ENCODE data around the gene DNAJC9. TPM values are rescaled to one million over a fixed set of nuclear protein-coding genes. Genes with fewer than 3 reads are reported as not detected.
"Not testable (repeated sequence)": the region's sequence is repeated elsewhere in the genome, so short reads cannot be mapped to it uniquely, and the experiment has no call there.

DNAJC9 gene
- 29.6 TPM for total RNA-seq

GRCh38 chr10:73246646-73247508, at the start of gene DNAJC9:
DNAJC9 (minus strand) TSS chr10:73247255; CDS start chr10:73247189, 66 bp downstream.
- peak; percentile 91 to 96 (median 95) for DNase-seq (ENCODE audit: low read depth in 2 of 3, low spot score in 2 of 3)

- DNase-seq (ENCODE audit: low read depth in 2 of 3, low spot score in 2 of 3), result no peak
Measured at GRCh38 chr10:73293461-73293860, 46.4 kb upstream of the DNAJC9 start.

- no peak for DNase-seq (ENCODE audit: low read depth in 2 of 3, low spot score in 2 of 3)
Measured at GRCh38 chr10:73289958-73290357, 42.9 kb upstream of the DNAJC9 start.

GRCh38 chr10:73287441-73287840, 40.4 kb upstream of the DNAJC9 start:
- peak in 1 of 3 donors; percentile 3 for DNase-seq (ENCODE audit: low read depth in 2 of 3, low spot score in 2 of 3)

GRCh38 chr10:73281097-73281496, 34.0 kb upstream of the DNAJC9 start:
- DNase-seq (ENCODE audit: low read depth in 2 of 3, low spot score in 2 of 3), result no peak

DNA sequence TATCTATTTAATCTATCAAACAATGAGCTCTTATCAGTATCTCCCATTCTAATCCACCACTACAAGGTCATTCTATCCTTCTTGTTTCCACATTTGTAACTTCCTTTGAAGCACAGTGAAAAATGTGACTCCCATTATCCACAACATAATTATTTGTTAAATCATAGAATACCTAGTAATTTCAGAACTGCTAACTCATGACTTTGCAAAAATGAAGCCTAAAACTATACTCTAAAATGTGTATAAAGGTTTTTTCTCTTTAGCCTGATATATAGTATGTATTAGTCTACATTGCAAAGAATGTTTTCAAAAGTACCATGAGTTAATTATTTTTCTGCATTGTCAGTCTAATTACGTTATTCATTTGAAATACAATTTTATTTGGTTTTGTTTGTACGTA, 17.4 kb upstream of the DNAJC9 start:
- no peak for DNase-seq (ENCODE audit: low read depth in 2 of 3, low spot score in 2 of 3)

GRCh38 chr10:73263693-73264347, 16.8 kb upstream of the DNAJC9 start:
- DNase-seq (ENCODE audit: low read depth in 2 of 3, low spot score in 2 of 3), result peak in 1 of 3 donors; percentile 48

- no peak for DNase-seq (ENCODE audit: low read depth in 2 of 3, low spot score in 2 of 3)
Measured at GRCh38 chr10:73262880-73263555, 16.0 kb upstream of the DNAJC9 start.

DNA sequence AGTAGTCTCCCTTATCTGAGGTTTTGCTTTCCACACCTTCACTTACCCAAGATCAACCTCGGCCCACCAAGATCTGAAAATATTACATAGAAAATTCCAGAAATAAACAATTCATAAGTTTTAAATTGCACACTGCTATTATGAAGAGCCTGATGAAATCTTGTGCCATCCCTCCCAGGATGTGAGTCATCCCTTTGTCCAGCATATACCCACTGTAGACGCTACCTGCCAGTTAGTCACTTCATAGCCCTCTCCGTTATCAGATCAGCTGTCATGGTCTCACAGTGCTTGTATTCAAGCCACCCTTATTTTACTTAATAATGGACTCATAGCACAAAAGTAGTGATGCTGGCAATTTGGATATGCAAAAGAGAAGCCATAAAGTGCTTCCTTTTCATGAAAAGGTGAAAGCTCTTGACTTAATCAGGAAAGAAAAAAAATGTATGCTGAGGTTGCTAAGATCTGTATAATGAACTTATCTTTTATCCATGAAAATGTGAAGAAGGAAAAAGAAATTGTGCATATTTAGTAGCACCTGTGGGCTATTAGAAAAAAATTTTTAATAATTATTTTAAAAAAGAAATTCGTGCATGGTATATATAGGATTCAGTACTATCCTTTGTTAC, 15.2 kb upstream of the DNAJC9 start:
- DNase-seq (ENCODE audit: low read depth in 2 of 3, low spot score in 2 of 3), result no peak

DNA sequence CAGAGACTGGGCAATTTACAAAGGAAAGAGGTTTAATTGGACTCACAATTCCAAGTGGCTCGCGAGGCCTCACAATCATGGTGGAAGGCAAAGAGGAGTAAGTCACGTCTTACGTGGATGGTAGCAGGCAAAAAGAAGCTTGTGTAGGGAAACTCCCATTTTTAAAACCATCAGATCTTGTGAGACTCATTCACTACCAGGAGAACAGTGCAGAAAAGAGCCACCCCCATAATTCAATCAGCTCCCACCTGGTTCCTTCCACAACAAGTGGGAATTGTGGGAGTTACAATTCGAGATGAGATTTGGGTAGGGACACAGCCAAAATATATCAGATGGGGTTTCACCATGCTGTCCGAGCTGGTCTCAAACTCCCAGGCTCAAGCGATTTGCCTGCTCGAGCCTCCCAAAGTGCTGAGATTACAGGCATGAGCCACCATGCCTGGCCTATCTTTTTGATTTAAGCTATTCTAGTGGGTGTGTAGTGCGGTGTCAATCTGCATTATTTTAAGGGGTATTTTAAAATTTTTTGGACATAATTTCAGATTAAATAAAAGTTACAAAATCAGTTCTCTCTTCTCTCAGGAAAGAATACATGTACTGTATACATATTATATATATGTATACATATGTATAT, 14.4 kb upstream of the DNAJC9 start:
- no peak for DNase-seq (ENCODE audit: low read depth in 2 of 3, low spot score in 2 of 3)

GRCh38 chr10:73258612-73259011, 11.6 kb upstream of the DNAJC9 start:
- DNase-seq (ENCODE audit: low read depth in 2 of 3, low spot score in 2 of 3), result not testable (repeated sequence)

GRCh38 chr10:73253225-73253555, 6.1 kb upstream of the DNAJC9 start:
- DNase-seq (ENCODE audit: low read depth in 2 of 3, low spot score in 2 of 3), result peak in 1 of 3 donors; percentile 17

- DNase-seq (ENCODE audit: low read depth in 2 of 3, low spot score in 2 of 3), result peak; percentile 83 to 95 (median 92)
Measured at GRCh38 chr10:73252445-73253224, 5.6 kb upstream of the DNAJC9 start, which contains the start of gene MRPS16. MRPS16 (minus strand) TSS chr10:73252644; CDS start chr10:73252482, 162 bp downstream.

GRCh38 chr10:73251683-73252444, 4.8 kb upstream of the DNAJC9 start:
- no peak for DNase-seq (ENCODE audit: low read depth in 2 of 3, low spot score in 2 of 3)

GRCh38 chr10:73248259-73248724, 1.2 kb upstream of the DNAJC9 start:
- no peak for DNase-seq (ENCODE audit: low read depth in 2 of 3, low spot score in 2 of 3)

DNA sequence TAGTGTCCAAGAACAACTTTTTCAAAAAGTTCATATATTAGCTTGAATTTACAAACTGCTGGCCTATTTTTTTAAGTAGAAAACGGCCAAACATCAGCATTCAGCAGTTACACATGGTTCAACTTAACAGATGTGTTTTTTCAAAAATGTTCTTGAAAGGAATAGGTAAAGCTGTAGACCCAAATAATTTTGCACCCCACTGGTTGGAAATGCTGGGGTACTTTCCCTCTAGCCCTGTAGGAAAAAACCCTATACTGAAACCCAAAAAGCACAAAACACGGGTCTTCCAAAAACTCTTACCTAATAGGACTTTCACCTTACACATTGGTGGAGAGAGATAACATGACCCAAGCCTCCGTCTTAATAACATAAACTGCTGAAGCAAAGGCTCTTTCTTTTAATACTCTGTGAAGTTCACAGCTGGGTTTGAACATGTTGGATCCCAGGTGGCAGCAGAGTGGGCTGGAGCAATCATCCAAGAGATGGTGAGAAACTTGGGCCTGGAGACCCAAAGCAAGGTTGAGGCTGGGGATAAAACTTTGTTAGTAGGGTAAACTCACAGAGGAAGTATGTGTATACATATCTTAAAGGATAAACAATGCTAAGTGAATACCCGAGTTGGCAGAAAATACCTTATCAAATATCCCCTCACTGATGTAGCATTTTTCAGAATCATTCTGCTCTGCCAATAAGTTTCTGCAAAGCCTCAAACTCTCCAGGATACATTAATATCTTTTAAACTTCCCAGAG, 629 bp upstream of the DNAJC9 start:
- DNase-seq (ENCODE audit: low read depth in 2 of 3, low spot score in 2 of 3), result no peak

- DNase-seq (ENCODE audit: low read depth in 2 of 3, low spot score in 2 of 3), result no peak
Measured at GRCh38 chr10:73246322-73246645, 771 bp downstream of the DNAJC9 start.

GRCh38 chr10:73244866-73245477, 2.1 kb downstream of the DNAJC9 start:
- peak in 2 of 3 donors; percentile 66 to 78 for DNase-seq (ENCODE audit: low read depth in 2 of 3, low spot score in 2 of 3)

Measured in hematopoietic multipotent progenitor cell (in vitro differentiated cells).